K562 (cell line): ENCODE data around the gene CAMK2D. TPM values are rescaled to one million over a fixed set of nuclear protein-coding genes. Genes with fewer than 3 reads are reported as not detected.

Experiments used
- ATF2 ChIP-seq: sonication (generic); formaldehyde crosslinking; IDR thresholded peaks from 2 replicates; pipeline ENCODE4 v1.8.1; 2022; ENCODE audit warnings: missing genetic modification reagents
- BCL6 ChIP-seq: fragments of 250-450 bp; sonication (Bioruptor Pico); IDR thresholded peaks from 2 replicates; pipeline ENCODE4 v1.4.0; 2020
- BRF1 ChIP-seq: IDR thresholded peaks from 3 replicates; pipeline ENCODE4 v1.6.1; 2011; ENCODE audit warnings: borderline replicate concordance, mild to moderate bottlenecking; ENCODE audit not compliant: insufficient read length; ENCODE audit errors: extremely low read depth
- DPF2 ChIP-seq: fragments of 450-650 bp; IDR thresholded peaks from 2 replicates; pipeline ENCODE4 v1.6.1; 2016
- ESRRA ChIP-seq: fragments of 450-650 bp; IDR thresholded peaks from 2 replicates; pipeline ENCODE4 v1.6.1; 2014; ENCODE audit warnings: low read depth, mild to moderate bottlenecking, moderate library complexity, borderline replicate concordance
- HNRNPLL ChIP-seq: fragments of 200-400 bp; formaldehyde crosslinking; IDR thresholded peaks from 2 replicates; pipeline ENCODE4 v1.6.1; 2017; ENCODE audit warnings: low read length, low read depth, mild to moderate bottlenecking; ENCODE audit not compliant: poor library complexity, severe bottlenecking
- MBD2 ChIP-seq: sonication (generic); IDR thresholded peaks from 2 replicates; pipeline ENCODE4 v1.6.1; 2016; ENCODE audit warnings: low read depth, borderline replicate concordance
- NCOR1 ChIP-seq: fragments of 450-650 bp; IDR thresholded peaks from 2 replicates; pipeline ENCODE4 v1.6.1; 2016; ENCODE audit warnings: mild to moderate bottlenecking, moderate library complexity
- PKNOX1 ChIP-seq: fragments of 450-650 bp; IDR thresholded peaks from 2 replicates; pipeline ENCODE4 v1.6.1; 2016
- PREB ChIP-seq: sonication (generic); formaldehyde crosslinking; IDR thresholded peaks from 2 replicates; pipeline ENCODE4 v1.8.1; 2023; ENCODE audit warnings: mild to moderate bottlenecking, missing genetic modification reagents
- RBM34 ChIP-seq: fragments of 200-400 bp; formaldehyde crosslinking; IDR thresholded peaks from 2 replicates; pipeline ENCODE4 v1.6.1; 2018; ENCODE audit warnings: low read length, borderline replicate concordance; ENCODE audit not compliant: insufficient read depth
- RBM39 ChIP-seq: fragments of 200-400 bp; formaldehyde crosslinking; optimal IDR thresholded peaks from 2 replicates; pipeline ENCODE3; 2018; ENCODE audit warnings: low read depth, low read length
- SP2 ChIP-seq: IDR thresholded peaks from 2 replicates; pipeline ENCODE4 v1.6.1; 2011; ENCODE audit warnings: mild to moderate bottlenecking, low read depth, low read length, moderate library complexity; ENCODE audit not compliant: poor library complexity, severe bottlenecking; ENCODE audit errors: extremely low read depth
- UBTF ChIP-seq, 2 experiments: IDR thresholded peaks; 2 replicates each; pipeline ENCODE4 v1.6.1; 2012; ENCODE audit warnings: improper control_type of control experiment in 2 of 2, low read depth in 2 of 2, low read length in 2 of 2, borderline replicate concordance in 1 of 2
- ZBTB5 ChIP-seq: fragments of 450-650 bp; IDR thresholded peaks from 2 replicates; pipeline ENCODE4 v1.6.1; 2017; ENCODE audit warnings: antibody characterized with exemption
- ZEB2 ChIP-seq: fragments of 450-650 bp; IDR thresholded peaks from 2 replicates; pipeline ENCODE4 v1.6.1; 2016
- ZKSCAN1 ChIP-seq: fragments of 150-350 bp; IDR thresholded peaks from 2 replicates; pipeline ENCODE4 v1.6.1; 2016; ENCODE audit warnings: low read depth, low read length
- ZKSCAN3 ChIP-seq: fragments of 250-450 bp; sonication (Bioruptor Pico); IDR thresholded peaks from 2 replicates; pipeline ENCODE4 v1.4.0; 2020
- ZNF232 ChIP-seq: sonication (generic); formaldehyde crosslinking; IDR thresholded peaks from 2 replicates; pipeline ENCODE4 v1.8.0; 2022; ENCODE audit warnings: mild to moderate bottlenecking, missing genetic modification reagents
- ZNF586 ChIP-seq: fragments of 450-650 bp; formaldehyde crosslinking; conservative IDR thresholded peaks from 2 replicates; pipeline ENCODE4 v1.4.0; 2020; ENCODE audit warnings: mild to moderate bottlenecking, moderate library complexity
- polyA plus RNA-seq, 8 experiments: library from polyadenylated mRNA; depleted of rRNA in 4 of 8; stranded (reverse) in 5 of 8; unstranded in 3 of 8; fragments of >200 nt; fragmentation: Nextera tagmentation in 2 of 8; fragmentation: Illumina TruSeq in 1 of 8; extraction: Ambion mirVana in 2 of 8; extraction: Trizol in 1 of 8; gene quantifications; 2 replicates each; pipeline versions ENCODE4 v1.2.1 to v1.2.3, GENCODE V29; 2011 to 2014; ENCODE audit warnings: inconsistent platforms in 1 of 8, missing spikeins in 1 of 8
- total RNA-seq, 7 experiments: library from RNA; depleted of rRNA in 6 of 7; stranded (reverse); fragments of >200 nt in 6 of 7; fragmentation: Illumina TruSeq in 2 of 7; extraction: Trizol in 2 of 7; gene quantifications; 2 replicates each; pipeline versions ENCODE4 v1.2.1 to v1.2.3, GENCODE V29; 2011 to 2021; ENCODE audit warnings: low replicate concordance in 1 of 7

The CAMK2D gene
- total and polyA plus RNA-seq, 9 of the 15 experiments (the other 6 are each of a cell fraction or from before 2014, with no cell fraction given) = 0.01 to 0.33 (median 0.04) TPM; not detected in 2

GRCh38 chr4:113762186-113763028 lies 869 bp upstream of the CAMK2D start (continued):
- TF ChIP-seq ZNF232 (CRISPR knock-in tag) = no peak
- no peak for TF ChIP-seq RBM34
- TF ChIP-seq NCOR1 = no peak
- no peak for TF ChIP-seq DPF2
- no peak for TF ChIP-seq ZBTB5
- no peak for TF ChIP-seq BCL6 (CRISPR knock-in tag)
- no peak for TF ChIP-seq UBTF (IDR thresholded peaks at IDR 0.05; ENCODE audit: borderline replicate concordance in 1 of 2, low read depth in 2 of 2, low read length in 2 of 2)
- TF ChIP-seq SP2 = no peak
- no peak for TF ChIP-seq PKNOX1
- TF ChIP-seq ZKSCAN3 = no peak
- no peak for TF ChIP-seq MBD2
- TF ChIP-seq ZEB2 = no peak
- TF ChIP-seq BRF1 = no peak
- no peak for TF ChIP-seq ZNF586 (CRISPR knock-in tag)
- TF ChIP-seq HNRNPLL = no peak
- TF ChIP-seq RBM39 = no peak
- no peak for TF ChIP-seq PREB (CRISPR knock-in tag)
- peak; percentile 78; the same call in 1 of the 2 replicates for TF ChIP-seq ATF2 (CRISPR knock-in tag)
- TF ChIP-seq ESRRA = no peak
- no peak for TF ChIP-seq ZKSCAN1
